GM18951 (cell line): ENCODE results near the gene PCDH1.

Experiments
- POLR2A ChIP-seq: IDR thresholded peaks from 4 replicates; pipeline ENCODE4 v1.6.1; 2011; ENCODE audit warnings: mild to moderate bottlenecking; ENCODE audit not compliant: insufficient read length, insufficient read depth; ENCODE audit errors: extremely low read depth
- in situ Hi-C: fragments of 300-500 bp; cut with MboI; formaldehyde crosslinking; loops from one replicate; pipeline ENCODE4 v1.12.0; 2022; ENCODE audit warnings: low sequenced_read_pairs, mixed read lengths, inconsistent platforms; ENCODE audit not compliant: unreplicated experiment

PCDH1 gene

GRCh38 chr5:141880961-141881801 is 3.0 kb upstream of the PCDH1 start:
- in situ Hi-C loops, result no loop called here
- no peak for TF ChIP-seq POLR2A

- no peak for TF ChIP-seq POLR2A
- in situ Hi-C loops, result no loop called here
Measured at GRCh38 chr5:141879941-141880738, 1.9 kb upstream of the PCDH1 start.

GRCh38 chr5:141879426-141879759 is 1.2 kb upstream of the PCDH1 start:
- in situ Hi-C loops, result no loop called here
- TF ChIP-seq POLR2A, result no peak

- no peak for TF ChIP-seq POLR2A
- in situ Hi-C loops, result no loop called here
Measured at GRCh38 chr5:141878711-141879425, 658 bp upstream of the PCDH1 start.

- in situ Hi-C loops, result no loop called here
- TF ChIP-seq POLR2A, result no peak
Measured at GRCh38 chr5:141877356-141878185, 639 bp downstream of the PCDH1 start.

GRCh38 chr5:141876628-141877355 is 1.4 kb downstream of the PCDH1 start:
- no peak for TF ChIP-seq POLR2A
- in situ Hi-C loops, result no loop called here

- TF ChIP-seq POLR2A, result no peak
- in situ Hi-C loops, result no loop called here
Measured at GRCh38 chr5:141875795-141876627, 2.2 kb downstream of the PCDH1 start.

GRCh38 chr5:141875022-141875740 is 3.0 kb downstream of the PCDH1 start:
- in situ Hi-C loops, result no loop called here

GRCh38 chr5:141874262-141874964 is 3.8 kb downstream of the PCDH1 start:
- no peak for TF ChIP-seq POLR2A
- in situ Hi-C loops, result no loop called here

More at GRCh38 chr5:141875022-141875740, 3.0 kb downstream of the PCDH1 start:
- no peak for TF ChIP-seq POLR2A

GRCh38 chr5:141873933-141874261 is 4.3 kb downstream of the PCDH1 start:
- in situ Hi-C loops, result no loop called here
- no peak for TF ChIP-seq POLR2A
